ENCODE results near the gene DOCK6. TPM values are rescaled to one million over a fixed set of nuclear protein-coding genes. Genes with fewer than 3 reads are reported as not detected.

Gene DOCK6
- total RNA-seq, 1 experiment from 2014 or later: 88.8 TPM

DNA sequence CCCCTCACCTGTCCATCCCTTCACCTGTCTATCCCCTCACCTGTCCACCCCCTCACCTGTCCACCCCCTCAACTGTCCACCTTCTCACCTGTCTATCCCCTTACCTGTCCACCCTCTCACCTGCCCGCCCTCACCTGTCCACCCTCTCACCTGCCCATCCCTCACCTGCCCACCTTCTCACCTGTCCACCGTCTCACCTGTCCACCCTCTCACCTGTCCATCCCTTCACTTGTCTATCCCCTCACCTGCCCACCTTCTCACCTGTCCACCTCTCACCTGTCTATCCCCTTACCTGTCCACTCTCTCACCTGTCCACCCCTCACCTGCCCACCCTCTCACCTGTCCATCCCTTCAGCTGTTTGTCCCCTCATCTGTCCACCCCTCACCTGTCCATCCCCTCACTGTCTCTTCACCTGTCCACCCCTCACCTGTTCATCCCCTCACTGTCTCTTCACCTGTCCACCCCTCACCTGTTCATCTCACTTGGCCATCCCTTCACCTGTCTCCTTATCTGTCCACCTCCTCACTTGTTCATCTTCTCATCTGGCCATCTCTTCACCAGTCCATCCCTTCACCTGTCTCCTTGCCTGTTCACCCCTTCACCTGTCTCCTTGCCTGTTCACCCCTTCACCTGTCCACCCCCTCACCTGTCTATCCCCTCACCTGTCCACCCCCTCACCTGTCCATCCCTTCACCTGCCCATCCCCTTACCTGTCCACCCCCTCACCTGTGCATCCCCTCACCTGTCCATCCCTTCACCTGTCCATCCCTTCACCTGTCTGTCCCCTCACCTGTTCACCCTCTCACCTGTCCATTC, 52.3 kb downstream of the DOCK6 start:
- ChIA-PET POLR2A (no interaction called here), CTCF (no interaction called here)
- Mint-ChIP-seq H3K4me3 (no peak overlapping the region), H3K27ac (no peak overlapping the region), H3K9me3 (no peaks in the 10 kb centered on the region), H3K4me1 (no peaks in the 10 kb centered on the region), H3K36me3 (peaks cover 12% of the 10 kb centered on the region), H3K27me3 (ENCODE audit: low read depth) (no peaks in the 10 kb centered on the region)
- DNase-seq (ENCODE audit: low spot score) (no peak), ATAC-seq (no peak)
- TF ChIP-seq, protein P1, sequence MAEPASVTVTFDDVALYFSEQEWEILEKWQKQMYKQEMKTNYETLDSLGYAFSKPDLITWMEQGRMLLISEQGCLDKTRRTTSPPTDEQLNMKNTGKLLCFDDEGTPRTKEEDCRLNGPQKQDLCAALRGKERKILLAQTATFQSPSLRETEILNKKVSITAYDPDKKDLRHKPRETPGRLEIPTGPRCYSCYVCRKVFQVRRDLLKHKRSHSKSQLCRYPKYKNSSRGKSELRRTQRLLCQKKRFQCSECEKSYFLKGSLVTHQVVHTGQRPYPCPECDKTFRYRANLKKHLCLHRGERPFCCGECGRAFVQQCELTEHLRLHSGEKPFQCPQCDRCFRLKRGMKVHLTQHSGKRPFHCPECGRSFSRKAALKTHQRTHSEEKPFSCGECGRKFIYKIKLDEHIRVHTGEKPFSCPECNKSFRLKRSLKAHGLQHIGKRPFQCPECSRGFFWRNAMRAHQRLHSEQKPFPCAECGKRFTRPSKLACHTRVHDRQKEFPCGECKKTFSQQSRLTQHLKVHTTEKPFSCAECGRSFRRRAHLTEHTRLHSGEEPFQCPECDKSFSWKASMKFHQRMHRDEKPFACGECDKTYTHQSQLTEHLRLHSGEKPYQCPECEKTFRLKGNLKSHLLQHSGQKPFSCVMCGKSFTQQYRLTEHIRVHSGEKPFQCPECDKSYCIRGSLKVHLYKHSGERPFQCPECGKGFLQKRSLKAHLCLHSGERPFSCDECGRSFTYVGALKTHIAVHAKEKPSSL (CRISPR knock-in tag; conservative IDR thresholded peaks at IDR 0.05): no peak
- TF ChIP-seq, protein P2, sequence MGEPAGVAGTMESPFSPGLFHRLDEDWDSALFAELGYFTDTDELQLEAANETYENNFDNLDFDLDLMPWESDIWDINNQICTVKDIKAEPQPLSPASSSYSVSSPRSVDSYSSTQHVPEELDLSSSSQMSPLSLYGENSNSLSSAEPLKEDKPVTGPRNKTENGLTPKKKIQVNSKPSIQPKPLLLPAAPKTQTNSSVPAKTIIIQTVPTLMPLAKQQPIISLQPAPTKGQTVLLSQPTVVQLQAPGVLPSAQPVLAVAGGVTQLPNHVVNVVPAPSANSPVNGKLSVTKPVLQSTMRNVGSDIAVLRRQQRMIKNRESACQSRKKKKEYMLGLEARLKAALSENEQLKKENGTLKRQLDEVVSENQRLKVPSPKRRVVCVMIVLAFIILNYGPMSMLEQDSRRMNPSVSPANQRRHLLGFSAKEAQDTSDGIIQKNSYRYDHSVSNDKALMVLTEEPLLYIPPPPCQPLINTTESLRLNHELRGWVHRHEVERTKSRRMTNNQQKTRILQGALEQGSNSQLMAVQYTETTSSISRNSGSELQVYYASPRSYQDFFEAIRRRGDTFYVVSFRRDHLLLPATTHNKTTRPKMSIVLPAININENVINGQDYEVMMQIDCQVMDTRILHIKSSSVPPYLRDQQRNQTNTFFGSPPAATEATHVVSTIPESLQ (CRISPR knock-in tag; IDR thresholded peaks at IDR 0.05): no peak
- TF ChIP-seq TP53 (CRISPR knock-in tag; IDR thresholded peaks at IDR 0.05) (no peak), NFE2L1 (CRISPR knock-in tag; IDR thresholded peaks at IDR 0.05) (no peak), GABPB1 (CRISPR knock-in tag; IDR thresholded peaks at IDR 0.05) (no peak), JAZF1 (CRISPR knock-in tag; IDR thresholded peaks at IDR 0.05) (no peak), MXD4 (CRISPR knock-in tag; IDR thresholded peaks at IDR 0.05; ENCODE audit: borderline replicate concordance) (no peak), ZNF138 (CRISPR knock-in tag; conservative IDR thresholded peaks at IDR 0.05) (no peak), FOXJ3 (CRISPR knock-in tag; IDR thresholded peaks at IDR 0.05; ENCODE audit: borderline replicate concordance) (no peak), CREM (CRISPR knock-in tag; IDR thresholded peaks at IDR 0.05) (no peak), SMAD3 (CRISPR knock-in tag; IDR thresholded peaks at IDR 0.05; ENCODE audit: borderline replicate concordance) (no peak), JUN (CRISPR knock-in tag; IDR thresholded peaks at IDR 0.05) (no peak)
- TF ChIP-seq, protein P3, sequence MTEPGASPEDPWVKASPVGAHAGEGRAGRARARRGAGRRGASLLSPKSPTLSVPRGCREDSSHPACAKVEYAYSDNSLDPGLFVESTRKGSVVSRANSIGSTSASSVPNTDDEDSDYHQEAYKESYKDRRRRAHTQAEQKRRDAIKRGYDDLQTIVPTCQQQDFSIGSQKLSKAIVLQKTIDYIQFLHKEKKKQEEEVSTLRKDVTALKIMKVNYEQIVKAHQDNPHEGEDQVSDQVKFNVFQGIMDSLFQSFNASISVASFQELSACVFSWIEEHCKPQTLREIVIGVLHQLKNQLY (CRISPR knock-in tag; IDR thresholded peaks at IDR 0.05): no peak
- TF ChIP-seq, protein P4, sequence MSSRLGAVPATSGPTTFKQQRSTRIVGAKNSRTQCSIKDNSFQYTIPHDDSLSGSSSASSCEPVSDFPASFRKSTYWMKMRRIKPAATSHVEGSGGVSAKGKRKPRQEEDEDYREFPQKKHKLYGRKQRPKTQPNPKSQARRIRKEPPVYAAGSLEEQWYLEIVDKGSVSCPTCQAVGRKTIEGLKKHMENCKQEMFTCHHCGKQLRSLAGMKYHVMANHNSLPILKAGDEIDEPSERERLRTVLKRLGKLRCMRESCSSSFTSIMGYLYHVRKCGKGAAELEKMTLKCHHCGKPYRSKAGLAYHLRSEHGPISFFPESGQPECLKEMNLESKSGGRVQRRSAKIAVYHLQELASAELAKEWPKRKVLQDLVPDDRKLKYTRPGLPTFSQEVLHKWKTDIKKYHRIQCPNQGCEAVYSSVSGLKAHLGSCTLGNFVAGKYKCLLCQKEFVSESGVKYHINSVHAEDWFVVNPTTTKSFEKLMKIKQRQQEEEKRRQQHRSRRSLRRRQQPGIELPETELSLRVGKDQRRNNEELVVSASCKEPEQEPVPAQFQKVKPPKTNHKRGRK (CRISPR knock-in tag; IDR thresholded peaks at IDR 0.05; ENCODE audit: borderline replicate concordance): no peak
- TF ChIP-seq, protein P5, sequence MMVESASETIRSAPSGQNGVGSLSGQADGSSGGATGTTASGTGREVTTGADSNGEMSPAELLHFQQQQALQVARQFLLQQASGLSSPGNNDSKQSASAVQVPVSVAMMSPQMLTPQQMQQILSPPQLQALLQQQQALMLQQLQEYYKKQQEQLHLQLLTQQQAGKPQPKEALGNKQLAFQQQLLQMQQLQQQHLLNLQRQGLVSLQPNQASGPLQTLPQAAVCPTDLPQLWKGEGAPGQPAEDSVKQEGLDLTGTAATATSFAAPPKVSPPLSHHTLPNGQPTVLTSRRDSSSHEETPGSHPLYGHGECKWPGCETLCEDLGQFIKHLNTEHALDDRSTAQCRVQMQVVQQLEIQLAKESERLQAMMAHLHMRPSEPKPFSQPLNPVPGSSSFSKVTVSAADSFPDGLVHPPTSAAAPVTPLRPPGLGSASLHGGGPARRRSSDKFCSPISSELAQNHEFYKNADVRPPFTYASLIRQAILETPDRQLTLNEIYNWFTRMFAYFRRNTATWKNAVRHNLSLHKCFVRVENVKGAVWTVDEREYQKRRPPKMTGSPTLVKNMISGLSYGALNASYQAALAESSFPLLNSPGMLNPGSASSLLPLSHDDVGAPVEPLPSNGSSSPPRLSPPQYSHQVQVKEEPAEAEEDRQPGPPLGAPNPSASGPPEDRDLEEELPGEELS (CRISPR knock-in tag; IDR thresholded peaks at IDR 0.05): no peak
- TF ChIP-seq, protein P6, sequence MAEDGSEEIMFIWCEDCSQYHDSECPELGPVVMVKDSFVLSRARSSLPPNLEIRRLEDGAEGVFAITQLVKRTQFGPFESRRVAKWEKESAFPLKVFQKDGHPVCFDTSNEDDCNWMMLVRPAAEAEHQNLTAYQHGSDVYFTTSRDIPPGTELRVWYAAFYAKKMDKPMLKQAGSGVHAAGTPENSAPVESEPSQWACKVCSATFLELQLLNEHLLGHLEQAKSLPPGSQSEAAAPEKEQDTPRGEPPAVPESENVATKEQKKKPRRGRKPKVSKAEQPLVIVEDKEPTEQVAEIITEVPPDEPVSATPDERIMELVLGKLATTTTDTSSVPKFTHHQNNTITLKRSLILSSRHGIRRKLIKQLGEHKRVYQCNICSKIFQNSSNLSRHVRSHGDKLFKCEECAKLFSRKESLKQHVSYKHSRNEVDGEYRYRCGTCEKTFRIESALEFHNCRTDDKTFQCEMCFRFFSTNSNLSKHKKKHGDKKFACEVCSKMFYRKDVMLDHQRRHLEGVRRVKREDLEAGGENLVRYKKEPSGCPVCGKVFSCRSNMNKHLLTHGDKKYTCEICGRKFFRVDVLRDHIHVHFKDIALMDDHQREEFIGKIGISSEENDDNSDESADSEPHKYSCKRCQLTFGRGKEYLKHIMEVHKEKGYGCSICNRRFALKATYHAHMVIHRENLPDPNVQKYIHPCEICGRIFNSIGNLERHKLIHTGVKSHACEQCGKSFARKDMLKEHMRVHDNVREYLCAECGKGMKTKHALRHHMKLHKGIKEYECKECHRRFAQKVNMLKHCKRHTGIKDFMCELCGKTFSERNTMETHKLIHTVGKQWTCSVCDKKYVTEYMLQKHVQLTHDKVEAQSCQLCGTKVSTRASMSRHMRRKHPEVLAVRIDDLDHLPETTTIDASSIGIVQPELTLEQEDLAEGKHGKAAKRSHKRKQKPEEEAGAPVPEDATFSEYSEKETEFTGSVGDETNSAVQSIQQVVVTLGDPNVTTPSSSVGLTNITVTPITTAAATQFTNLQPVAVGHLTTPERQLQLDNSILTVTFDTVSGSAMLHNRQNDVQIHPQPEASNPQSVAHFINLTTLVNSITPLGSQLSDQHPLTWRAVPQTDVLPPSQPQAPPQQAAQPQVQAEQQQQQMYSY (CRISPR knock-in tag; IDR thresholded peaks at IDR 0.05): no peak
- TF ChIP-seq, protein P7, sequence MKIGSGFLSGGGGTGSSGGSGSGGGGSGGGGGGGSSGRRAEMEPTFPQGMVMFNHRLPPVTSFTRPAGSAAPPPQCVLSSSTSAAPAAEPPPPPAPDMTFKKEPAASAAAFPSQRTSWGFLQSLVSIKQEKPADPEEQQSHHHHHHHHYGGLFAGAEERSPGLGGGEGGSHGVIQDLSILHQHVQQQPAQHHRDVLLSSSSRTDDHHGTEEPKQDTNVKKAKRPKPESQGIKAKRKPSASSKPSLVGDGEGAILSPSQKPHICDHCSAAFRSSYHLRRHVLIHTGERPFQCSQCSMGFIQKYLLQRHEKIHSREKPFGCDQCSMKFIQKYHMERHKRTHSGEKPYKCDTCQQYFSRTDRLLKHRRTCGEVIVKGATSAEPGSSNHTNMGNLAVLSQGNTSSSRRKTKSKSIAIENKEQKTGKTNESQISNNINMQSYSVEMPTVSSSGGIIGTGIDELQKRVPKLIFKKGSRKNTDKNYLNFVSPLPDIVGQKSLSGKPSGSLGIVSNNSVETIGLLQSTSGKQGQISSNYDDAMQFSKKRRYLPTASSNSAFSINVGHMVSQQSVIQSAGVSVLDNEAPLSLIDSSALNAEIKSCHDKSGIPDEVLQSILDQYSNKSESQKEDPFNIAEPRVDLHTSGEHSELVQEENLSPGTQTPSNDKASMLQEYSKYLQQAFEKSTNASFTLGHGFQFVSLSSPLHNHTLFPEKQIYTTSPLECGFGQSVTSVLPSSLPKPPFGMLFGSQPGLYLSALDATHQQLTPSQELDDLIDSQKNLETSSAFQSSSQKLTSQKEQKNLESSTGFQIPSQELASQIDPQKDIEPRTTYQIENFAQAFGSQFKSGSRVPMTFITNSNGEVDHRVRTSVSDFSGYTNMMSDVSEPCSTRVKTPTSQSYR (CRISPR knock-in tag; IDR thresholded peaks at IDR 0.05): no peak

All from WTC11 (cell line).